GM21515 (cell line): ENCODE results near the gene TPRX1.
"Not testable (repeated sequence)": the region's sequence is repeated elsewhere in the genome, so short reads cannot be mapped to it uniquely, and the experiment has no call there.

Experiments used
- ATAC-seq: cut with Tn5 transposase; IDR thresholded peaks from one replicate; pipeline ENCODE4 v1.9.1; 2021; ENCODE audit not compliant: unreplicated experiment

TPRX1 gene

GRCh38 chr19:47804451-47804850, at the start of gene TPRX1:
Gene TPRX1 (minus strand): TSS chr19:47804551. CDS start chr19:47804539, 12 bp downstream.
- not testable (repeated sequence) for ATAC-seq

- no peak for ATAC-seq
Observed at GRCh38 chr19:47853003-47853402, 48.7 kb upstream of the TPRX1 start.

- ATAC-seq = no peak
Observed at GRCh38 chr19:47848823-47849473, 44.6 kb upstream of the TPRX1 start.

- no peak for ATAC-seq
Observed at GRCh38 chr19:47848425-47848822, 44.1 kb upstream of the TPRX1 start.

- ATAC-seq = no peak
Observed at GRCh38 chr19:47842941-47843340, 38.6 kb upstream of the TPRX1 start.

GRCh38 chr19:47839913-47840312, 35.6 kb upstream of the TPRX1 start:
- ATAC-seq = no peak

GRCh38 chr19:47839411-47839810, 35.1 kb upstream of the TPRX1 start:
- no peak for ATAC-seq

- ATAC-seq = no peak
Observed at GRCh38 chr19:47836038-47836437, 31.7 kb upstream of the TPRX1 start.

- no peak for ATAC-seq
Observed at GRCh38 chr19:47832723-47833122, 28.4 kb upstream of the TPRX1 start.

GRCh38 chr19:47826800-47827199, 22.4 kb upstream of the TPRX1 start:
- no peak for ATAC-seq

- no peak for ATAC-seq
Observed at GRCh38 chr19:47824396-47824795, 20.0 kb upstream of the TPRX1 start.

- ATAC-seq = no peak
Observed at GRCh38 chr19:47821460-47822020, 17.2 kb upstream of the TPRX1 start, which contains the start of gene CRX. Gene CRX (plus strand): TSS chr19:47821937. CDS start chr19:47834444, 12,507 bp downstream.

- no peak for ATAC-seq
Observed at GRCh38 chr19:47820410-47820809, 16.1 kb upstream of the TPRX1 start.

GRCh38 chr19:47819858-47820257, 15.5 kb upstream of the TPRX1 start:
- no peak for ATAC-seq

GRCh38 chr19:47818221-47818620, 13.9 kb upstream of the TPRX1 start:
- ATAC-seq = not testable (repeated sequence)

- not testable (repeated sequence) for ATAC-seq
Observed at GRCh38 chr19:47816270-47816669, 11.9 kb upstream of the TPRX1 start.

GRCh38 chr19:47813995-47814328, 9.6 kb upstream of the TPRX1 start:
- ATAC-seq = no peak

GRCh38 chr19:47813304-47813994, 9.1 kb upstream of the TPRX1 start:
- ATAC-seq = no peak

- no peak for ATAC-seq
Observed at GRCh38 chr19:47806435-47806834, 2.1 kb upstream of the TPRX1 start.

GRCh38 chr19:47805313-47805712, 962 bp upstream of the TPRX1 start:
- no peak for ATAC-seq

GRCh38 chr19:47803671-47804070, 680 bp downstream of the TPRX1 start:
- ATAC-seq = not testable (repeated sequence)

- not testable (repeated sequence) for ATAC-seq
Observed at GRCh38 chr19:47803148-47803547, 1.2 kb downstream of the TPRX1 start.
